A549 treated with DMSO at 1 μM for 4 hours (cell line): Measurements from ENCODE around the gene RB1. TPM values are rescaled to one million over a fixed set of nuclear protein-coding genes. Genes with fewer than 3 reads are reported as not detected.

Experiments used
- total RNA-seq: library from RNA; stranded (reverse); fragments of 200-300 nt; extraction: Qiagen RNA extraction; gene quantifications from 5 replicates; pipeline ENCODE4 v1.2.3, GENCODE V29; 2022; ENCODE audit warnings: low read depth

Gene RB1
- total RNA-seq: 14.1 to 19.5 TPM (median 15.5 TPM) in 5 replicates

GRCh38 chr13:48303359-48304142, at the start of gene RB1:
RB1 (plus strand) TSS chr13:48303751; CDS start chr13:48303913, 162 bp downstream.

GRCh38 chr13:48412881-48413351, 109.4 kb downstream of the RB1 start, which contains the start of gene LPAR6:
LPAR6 (minus strand) TSS chr13:48413113; CDS start chr13:48412423, 690 bp downstream.

Other genes starting within 250 kb of the RB1 start
- gene MED4, start 208.6 kb upstream of the RB1 start, total RNA-seq: 36.3 to 43.4 TPM (median 39.7 TPM) in 5 replicates
- gene ITM2B, start 70.5 kb upstream of the RB1 start, total RNA-seq: 124 to 171 TPM (median 160 TPM) in 5 replicates
- 0.83 to 1.5 TPM (median 1.2 TPM) in 5 replicates for gene LPAR6, start 109.4 kb downstream of the RB1 start, total RNA-seq
- gene RCBTB2, start 229.3 kb downstream of the RB1 start, total RNA-seq: 0.95 to 1.6 TPM (median 1.3 TPM) in 5 replicates